HepG2 (cell line): ENCODE measurements around the gene SNX27. TPM values are rescaled to one million over a fixed set of nuclear protein-coding genes. Genes with fewer than 3 reads are reported as not detected.

ENCODE experiments used
- ATAC-seq: fragments of 200-7000 bp; cut with Tn5 transposase; 3 replicates; pipeline ENCODE4 v1.9.1; 2020; ENCODE audit warnings: mild to moderate bottlenecking, moderate library complexity
- BruUV-seq: library from RNA; stranded (reverse); fragments of 400-500 nt; replicated peaks from 2 replicates; lab custom pipeline; 2021; lab: Mats Ljungman, UMichigan
- CTCF ChIA-PET: fragments of 300-600 bp; formaldehyde crosslinking; extraction: SDS; loops from one replicate; lab custom pipeline; 2021; ENCODE audit warnings: low total read pairs, inconsistent platforms, low intra/inter-chr PET ratio; lab: Yijun Ruan, JAX
- POLR2A ChIA-PET: fragments of 350-600 bp; sonication (Branson Sonifier 250); formaldehyde crosslinking; loops from one replicate; lab custom pipeline; 2020; ENCODE audit warnings: antibody characterized with exemption, inconsistent platforms; lab: Yijun Ruan, JAX
- DNase-seq: peaks from one replicate; pipeline ENCODE4 v3.0.0-alpha.2; 2015; ENCODE audit warnings: low spot score
- FAIRE-seq: peaks from 3 replicates; lab custom pipeline; 2011; peaks lifted over from hg19 to GRCh38; lab: Jason Lieb, UNC
- H2AFZ ChIP-seq: one replicate; pipeline ENCODE4 v1.6.1; 2011; ENCODE audit warnings: low read length, inconsistent platforms
- H3K27ac ChIP-seq: fragments of 300-600 bp; 3 replicates; pipeline ENCODE4 v1.8.0; 2011; ENCODE audit warnings: mixed run types, mild to moderate bottlenecking, mixed read lengths, low read length, inconsistent platforms; ENCODE audit not compliant: insufficient read depth; ENCODE audit errors: extremely low read length
- H3K27me3 ChIP-seq, 2 experiments: fragments of 200-600 bp in 1 of 2; 2 replicates in 1 of 2; 3 replicates in 1 of 2; pipeline versions ENCODE4 v1.6.0 to v1.8.0; 2011; ENCODE audit warnings: low read length in 2 of 2, mild to moderate bottlenecking in 2 of 2, moderate library complexity in 2 of 2, inconsistent platforms in 1 of 2; ENCODE audit not compliant: insufficient read depth in 2 of 2, control insufficient read depth in 1 of 2
- H3K36me3 ChIP-seq, 2 experiments: fragments of 200-600 bp in 1 of 2; replicated peaks in 1 of 2; 2 replicates in 1 of 2; 3 replicates in 1 of 2; pipeline versions ENCODE4 v1.5.1 to v1.8.0; 2011; ENCODE audit warnings: low read length in 2 of 2, inconsistent platforms in 1 of 2; ENCODE audit not compliant: insufficient read depth in 2 of 2, control insufficient read depth in 1 of 2
- H3K4me1 ChIP-seq: 2 replicates; pipeline ENCODE4 v1.5.1; 2012; ENCODE audit warnings: low read length, inconsistent platforms; ENCODE audit not compliant: insufficient read depth
- H3K4me2 ChIP-seq: 2 replicates; pipeline ENCODE4 v1.6.0; 2011; ENCODE audit warnings: low read depth, low read length, inconsistent platforms
- H3K4me3 ChIP-seq, 3 experiments: fragments of 200-600 bp in 1 of 3; sonication (generic), shearing (Covaris generic) in 1 of 3; replicated peaks in 1 of 3; 2 replicates each; pipeline ENCODE4 v1.5.1; 2011 to 2016; ENCODE audit warnings: low read length in 3 of 3, inconsistent platforms in 2 of 3, low read depth in 2 of 3, mild to moderate bottlenecking in 2 of 3, control low read depth in 1 of 3, mixed read lengths in 1 of 3; ENCODE audit not compliant: insufficient read depth in 1 of 3
- H3K79me2 ChIP-seq: one replicate; pipeline ENCODE4 v1.6.1; 2011; ENCODE audit warnings: low read length, inconsistent platforms; ENCODE audit not compliant: insufficient read depth
- H3K9ac ChIP-seq: 2 replicates; pipeline ENCODE4 v1.6.0; 2011; ENCODE audit warnings: mild to moderate bottlenecking, low read depth, low read length, inconsistent platforms; ENCODE audit not compliant: insufficient read depth
- H3K9me3 ChIP-seq: 2 replicates; pipeline ENCODE4 v1.5.1; 2012; ENCODE audit warnings: mild to moderate bottlenecking, low read length
- H4K20me1 ChIP-seq: 2 replicates; pipeline ENCODE4 v1.6.0; 2011; ENCODE audit warnings: inconsistent platforms, mild to moderate bottlenecking, low read length, moderate library complexity; ENCODE audit not compliant: insufficient read depth
- CEBPG ChIP-seq: IDR thresholded peaks from 2 replicates; pipeline ENCODE4 v1.6.1; 2016
- WGBS: methylation state at CpG from one replicate; pipeline ENCODE4 v1.1.6; 2017; ENCODE audit warnings: low lambda C conversion rate; 5-methylcytosine and 5-hydroxymethylcytosine counted together
- in situ Hi-C: cut with HindIII; loops from 2 replicates; pipeline ENCODE4 v1.10.0; 2017; ENCODE audit warnings: low pct_unique_long_range_greater_than_20kb; ENCODE audit not compliant: extremely low pct_ligation_motif_present
- intact Hi-C: fragments of 100-400 bp; cut with micrococcal nuclease; formaldehyde crosslinking; loops from one replicate; pipeline ENCODE4 v1.10.0; 2022; ENCODE audit not compliant: unreplicated experiment
- polyA plus RNA-seq, 8 experiments: library from polyadenylated mRNA; depleted of rRNA in 3 of 8; stranded (reverse) in 7 of 8; unstranded in 1 of 8; fragments of >200 nt; fragmentation: Illumina TruSeq in 4 of 8; extraction: Trizol in 4 of 8; gene quantifications; 2 replicates each; pipeline versions ENCODE4 v1.2.1 to v1.2.3, GENCODE V29; 2011 to 2016; ENCODE audit warnings: low read depth in 4 of 8, missing spikeins in 1 of 8, mixed read lengths in 1 of 8; ENCODE audit not compliant: insufficient read depth in 1 of 8
- total RNA-seq, 5 experiments: library from RNA; depleted of rRNA; stranded (reverse); fragments of >200 nt; fragmentation: Illumina TruSeq; extraction: Trizol; gene quantifications; 2 replicates each; pipeline ENCODE4 v1.2.3, GENCODE V29; 2016; ENCODE audit warnings: low read depth in 1 of 5
- TF ChIP-seq, protein P1 (sequence below): sonication (generic); formaldehyde crosslinking; IDR thresholded peaks from 2 replicates; pipeline ENCODE4 v1.4.0; 2020; ENCODE audit warnings: mild to moderate bottlenecking, missing genetic modification reagents
- TF ChIP-seq, protein P2 (sequence below): sonication (generic); formaldehyde crosslinking; IDR thresholded peaks from 2 replicates; pipeline ENCODE4 v1.8.0; 2023; ENCODE audit warnings: mild to moderate bottlenecking, missing genetic modification reagents

SNX27 gene
- total and polyA plus RNA-seq, 2 of the 13 experiments (the other 11 are each of a cell fraction or from before 2014, with no cell fraction given) = 14.4 to 17.8 TPM

DNA sequence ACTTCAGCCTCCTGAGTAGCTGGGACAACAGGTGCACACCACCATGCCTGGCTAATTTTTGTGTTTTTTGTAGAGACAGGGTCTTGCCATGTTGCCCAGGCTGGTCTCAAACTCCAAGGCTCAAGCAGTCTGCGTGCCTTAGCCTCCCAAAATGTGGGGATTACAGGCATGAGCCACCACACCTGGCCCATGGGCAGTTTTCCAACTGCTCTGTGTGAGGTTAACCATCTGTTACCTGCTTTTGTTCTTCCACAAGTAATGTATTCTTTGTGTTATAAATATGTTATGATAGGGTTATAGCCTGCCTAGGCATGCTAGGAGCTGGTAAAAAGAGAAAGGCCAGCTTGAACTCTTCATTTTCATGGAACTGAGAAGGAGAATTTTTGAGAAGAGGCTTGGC is 41.0 kb upstream of the SNX27 start (continued):
- TF ChIP-seq, protein P1, sequence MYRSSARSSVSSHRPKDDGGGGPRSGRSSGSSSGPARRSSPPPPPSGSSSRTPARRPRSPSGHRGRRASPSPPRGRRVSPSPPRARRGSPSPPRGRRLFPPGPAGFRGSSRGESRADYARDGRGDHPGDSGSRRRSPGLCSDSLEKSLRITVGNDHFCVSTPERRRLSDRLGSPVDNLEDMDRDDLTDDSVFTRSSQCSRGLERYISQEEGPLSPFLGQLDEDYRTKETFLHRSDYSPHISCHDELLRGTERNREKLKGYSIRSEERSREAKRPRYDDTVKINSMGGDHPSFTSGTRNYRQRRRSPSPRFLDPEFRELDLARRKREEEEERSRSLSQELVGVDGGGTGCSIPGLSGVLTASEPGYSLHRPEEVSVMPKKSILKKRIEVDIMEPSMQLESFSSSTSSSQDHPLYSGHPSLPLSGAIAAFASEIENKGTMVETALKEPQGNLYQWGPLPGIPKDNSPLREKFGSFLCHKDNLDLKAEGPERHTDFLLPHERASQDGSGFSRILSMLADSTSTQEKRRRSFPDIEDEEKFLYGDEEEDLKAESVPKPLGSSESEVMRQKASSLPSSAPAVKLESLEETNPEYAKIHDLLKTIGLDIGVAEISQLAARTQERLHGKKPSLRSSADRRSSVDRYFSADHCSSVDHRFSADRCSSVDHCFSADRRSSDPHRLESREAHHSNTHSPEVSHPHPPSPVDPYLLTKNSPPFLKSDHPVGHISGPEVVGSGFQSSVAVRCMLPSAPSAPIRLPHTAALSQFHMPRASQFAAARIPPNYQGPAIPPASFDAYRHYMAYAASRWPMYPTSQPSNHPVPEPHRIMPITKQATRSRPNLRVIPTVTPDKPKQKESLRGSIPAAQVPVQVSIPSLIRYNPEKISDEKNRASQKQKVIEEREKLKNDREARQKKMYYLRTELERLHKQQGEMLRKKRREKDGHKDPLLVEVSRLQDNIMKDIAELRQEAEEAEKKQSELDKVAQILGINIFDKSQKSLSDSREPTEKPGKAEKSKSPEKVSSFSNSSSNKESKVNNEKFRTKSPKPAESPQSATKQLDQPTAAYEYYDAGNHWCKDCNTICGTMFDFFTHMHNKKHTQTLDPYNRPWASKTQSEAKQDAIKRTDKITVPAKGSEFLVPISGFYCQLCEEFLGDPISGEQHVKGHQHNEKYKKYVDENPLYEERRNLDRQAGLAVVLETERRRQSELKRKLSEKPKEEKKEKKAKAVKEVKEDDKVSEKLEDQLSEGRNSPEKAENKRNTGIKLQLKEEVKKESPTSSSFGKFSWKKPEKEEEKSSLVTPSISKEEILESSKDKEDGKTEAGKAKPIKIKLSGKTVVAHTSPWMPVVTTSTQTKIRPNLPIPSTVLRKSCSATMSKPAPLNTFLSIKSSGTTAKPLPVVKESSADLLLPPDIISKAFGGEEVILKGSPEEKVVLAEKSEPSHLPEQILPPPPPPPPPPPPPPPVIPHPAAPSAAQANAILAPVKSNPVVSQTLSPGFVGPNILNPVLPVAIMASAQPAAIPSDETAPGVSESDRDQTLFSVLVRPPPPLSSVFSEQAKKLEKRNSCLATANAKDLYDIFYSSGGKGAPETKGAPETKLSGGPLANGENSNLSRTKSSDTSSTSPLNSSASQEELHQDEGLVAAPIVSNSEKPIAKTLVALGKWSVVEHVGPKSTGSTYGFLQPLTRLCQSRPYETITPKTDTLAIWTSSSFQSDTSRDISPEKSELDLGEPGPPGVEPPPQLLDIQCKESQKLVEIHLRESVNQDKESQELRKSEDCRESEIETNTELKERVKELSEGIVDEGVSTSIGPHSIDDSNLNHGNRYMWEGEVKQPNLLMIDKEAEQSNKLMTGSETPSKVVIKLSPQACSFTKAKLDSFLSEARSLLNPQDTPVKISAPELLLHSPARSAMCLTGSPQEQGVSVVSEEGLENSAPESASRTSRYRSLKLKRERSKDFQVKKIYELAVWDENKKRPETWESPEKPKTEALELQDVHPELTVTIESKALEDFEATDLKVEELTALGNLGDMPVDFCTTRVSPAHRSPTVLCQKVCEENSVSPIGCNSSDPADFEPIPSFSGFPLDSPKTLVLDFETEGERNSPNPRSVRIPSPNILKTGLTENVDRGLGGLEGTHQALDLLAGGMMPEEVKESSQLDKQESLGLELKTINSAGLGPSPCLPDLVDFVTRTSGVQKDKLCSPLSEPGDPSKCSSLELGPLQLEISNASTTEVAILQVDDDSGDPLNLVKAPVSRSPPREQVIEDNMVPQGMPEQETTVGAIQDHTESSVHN (CRISPR knock-in tag) = no peak

DNA sequence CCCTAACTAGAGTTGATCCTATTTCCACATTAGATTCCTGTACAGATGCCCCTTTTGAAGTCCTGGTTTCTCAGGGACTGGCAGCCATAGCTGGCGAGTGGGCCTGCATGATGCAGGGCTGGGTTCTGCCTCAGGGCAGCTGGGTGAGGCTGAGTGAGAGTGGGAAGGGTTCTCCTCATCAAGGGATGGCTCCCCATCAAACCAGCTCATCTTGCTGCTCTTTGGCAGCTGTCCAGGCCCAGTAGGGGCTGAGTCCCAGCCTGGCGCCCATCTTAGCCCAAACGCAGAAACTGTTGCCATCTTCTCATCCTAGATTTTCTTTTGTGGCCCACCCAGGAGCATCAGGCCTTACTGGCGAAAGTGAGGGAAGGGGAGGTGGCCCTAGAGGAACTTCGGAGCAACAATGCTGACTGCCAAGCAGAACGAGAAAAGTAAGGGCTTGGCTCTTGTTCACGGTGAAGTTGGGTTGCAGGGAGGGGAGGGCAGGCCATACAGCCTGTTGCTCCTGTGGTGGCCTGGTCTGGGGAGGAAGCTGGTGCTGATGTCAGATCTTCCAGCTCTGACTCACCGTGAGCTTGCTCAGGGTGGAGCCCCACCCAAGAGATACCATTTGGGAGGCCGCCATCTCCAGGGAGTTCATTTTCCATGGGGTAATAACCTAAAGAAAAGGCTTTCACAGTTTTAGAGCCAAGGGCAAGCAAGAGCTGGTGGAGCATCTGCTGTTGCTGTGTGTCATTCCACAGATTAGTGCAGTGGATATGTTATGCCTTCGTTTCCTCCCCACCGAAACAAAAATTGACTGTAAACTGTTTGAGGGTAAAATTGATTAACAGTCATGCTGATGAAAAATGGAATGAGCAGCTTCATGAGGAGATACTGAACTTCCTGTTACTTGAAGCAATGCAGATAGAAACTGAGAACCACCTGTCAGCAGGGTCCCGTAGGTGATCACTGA is 37.0 kb upstream of the SNX27 start:
- Histone ChIP-seq H3K4me1 (peaks cover 12% of the 10 kb centered on the region), H3K9me3 (no peaks in the 10 kb centered on the region), H3K36me3 (peaks cover 9 to 32% of the 10 kb centered on the region in 2 experiments), H3K27me3 (no peaks in the 10 kb centered on the region), H3K27ac (no peak overlapping the region), H2AFZ (no peak overlapping the region), H3K79me2 (no peaks in the 10 kb centered on the region), H3K4me3 (no peak overlapping the region), H3K9ac (no peak overlapping the region), H3K4me2 (no peak overlapping the region), H4K20me1 (no peaks in the 10 kb centered on the region)
- ChIA-PET CTCF (no interaction called here), POLR2A (no interaction called here)
- DNase-seq (no peak), ATAC-seq (no peak), FAIRE-seq (no peak)
- intact Hi-C loops = no loop called here
- TF ChIP-seq CEBPG (CRISPR knock-in tag) = no peak
- TF ChIP-seq, protein P2, sequence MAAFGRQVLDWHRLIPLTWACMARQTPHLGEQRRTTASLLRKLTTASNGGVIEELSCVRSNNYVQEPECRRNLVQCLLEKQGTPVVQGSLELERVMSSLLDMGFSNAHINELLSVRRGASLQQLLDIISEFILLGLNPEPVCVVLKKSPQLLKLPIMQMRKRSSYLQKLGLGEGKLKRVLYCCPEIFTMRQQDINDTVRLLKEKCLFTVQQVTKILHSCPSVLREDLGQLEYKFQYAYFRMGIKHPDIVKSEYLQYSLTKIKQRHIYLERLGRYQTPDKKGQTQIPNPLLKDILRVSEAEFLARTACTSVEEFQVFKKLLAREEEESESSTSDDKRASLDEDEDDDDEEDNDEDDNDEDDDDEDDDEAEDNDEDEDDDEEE (CRISPR knock-in tag) = no peak
- in situ Hi-C loops = no loop called here
- WGBS = 97% methylated on average over 10 of the region's 12 CpGs
- no TSS peak for BruUV-seq
